Erythroblast (primary cell): ENCODE measurements around the gene ALG9.

Source experiments
- GATA1 ChIP-seq: IDR thresholded peaks from 2 replicates; pipeline ENCODE4 v1.6.1; 2011; ENCODE audit warnings: low read depth, mild to moderate bottlenecking, control low read depth, low read length, moderate library complexity
- POLR2A ChIP-seq: IDR thresholded peaks from 2 replicates; pipeline ENCODE4 v1.6.1; 2011; ENCODE audit warnings: mild to moderate bottlenecking, low read length

DNA sequence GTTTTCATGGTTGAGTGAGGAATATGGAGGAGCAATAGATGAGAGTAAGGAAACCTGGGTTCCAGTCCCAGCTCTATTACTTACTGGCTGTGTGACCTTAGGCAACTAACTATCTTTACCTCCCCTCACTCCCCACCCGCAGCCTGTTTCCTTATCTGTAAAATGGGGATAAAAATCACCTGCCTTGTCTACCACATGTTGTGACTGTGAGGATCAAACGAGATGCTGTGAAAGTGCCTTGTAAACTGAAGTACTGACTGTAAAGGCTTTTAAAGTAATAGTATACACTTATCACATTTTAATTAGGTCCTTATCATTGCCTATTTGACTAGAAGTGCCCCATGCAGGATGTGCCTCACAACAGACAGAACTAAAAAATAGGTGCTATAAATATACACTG is 86.3 kb downstream of the ALG9 start:
- TF ChIP-seq POLR2A (no peak), GATA1 (no peak)
